Sciatic nerve (tissue), 2 donors: Measurements from ENCODE around the gene PITX2. TPM values are rescaled to one million over a fixed set of nuclear protein-coding genes. Genes with fewer than 3 reads are reported as not detected.

ENCODE experiments used
- ATAC-seq: fragments of 200-7000 bp; cut with Tn5 transposase; one replicate; pipeline ENCODE4 v1.9.1; 2020; ENCODE audit warnings: mild to moderate bottlenecking, moderate library complexity
- DNase-seq: peaks from one replicate; pipeline ENCODE4 v3.0.0-alpha.2; 2020; ENCODE audit warnings: low spot score
- intact Hi-C: fragments of 100-400 bp; cut with DNase I; formaldehyde crosslinking; loops from one replicate; pipeline ENCODE4 v1.14.2; 2022
- total RNA-seq: library from RNA; stranded (reverse); fragmentation: NEBNext Ultra II Directional; extraction: Animal tissue kit (Norgen Biotek cat#: 25700); gene quantifications from one replicate; pipeline ENCODE4 v1.2.1, GENCODE V29; 2021
- donor health status: DM: no; HTN: no; CAD: no.
- donor health status: DM: no; HTN: no; CAD: no.

The PITX2 gene
- total RNA-seq, 1 donor from 2014 or later: not detected

DNA sequence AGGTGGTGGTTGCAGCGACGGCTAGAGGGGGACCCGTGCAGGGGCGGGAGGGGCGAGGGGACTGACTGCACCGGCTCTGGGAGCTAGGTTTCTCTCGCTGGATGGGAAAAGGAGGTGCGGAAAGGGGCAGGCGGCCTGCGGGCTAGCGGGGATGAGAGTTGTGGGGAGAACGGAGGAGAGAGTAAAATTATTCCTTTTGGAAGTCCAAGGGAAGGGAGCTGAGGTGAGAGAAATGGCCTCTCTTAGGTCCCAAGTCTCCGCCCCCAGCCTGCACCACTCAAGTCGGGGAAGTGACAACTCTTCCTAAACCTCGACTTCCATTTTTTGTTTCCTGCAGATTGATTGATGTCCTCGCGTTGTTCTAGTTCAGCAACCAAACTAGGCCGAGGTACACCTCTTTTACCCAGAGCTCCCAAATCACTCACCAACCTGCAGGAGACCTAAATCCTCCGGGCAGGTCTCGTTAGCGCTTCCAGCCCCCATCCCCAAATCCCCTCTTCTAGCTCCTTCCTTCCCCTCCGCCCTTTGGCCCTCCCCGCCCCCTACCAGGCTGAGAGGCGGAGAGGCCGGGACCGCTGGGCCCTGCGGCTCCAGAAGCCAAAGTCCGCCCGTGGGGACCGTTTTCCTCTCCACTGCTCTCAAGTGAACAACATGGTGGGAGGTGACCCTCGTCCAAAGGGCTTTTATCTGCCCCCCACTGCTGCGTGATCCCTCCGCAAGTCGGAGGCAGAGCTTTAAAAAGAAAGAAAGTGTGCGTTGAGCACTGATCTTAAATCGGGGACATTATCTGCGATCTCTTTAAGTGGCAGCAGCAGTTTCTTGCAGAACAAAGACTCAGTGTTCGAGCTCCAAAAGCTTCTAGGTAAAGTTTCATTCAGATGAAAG lies 7.3 kb downstream of the PITX2 start:
- intact Hi-C loops: no loop called here
- DNase-seq (no peak), ATAC-seq (no peak)

GRCh38 chr4:110614976-110615352 lies 7.9 kb downstream of the PITX2 start:
- DNase-seq (no peak), ATAC-seq (no peak)
- intact Hi-C loops: no loop called here

- DNase-seq: no peak
- no peak for ATAC-seq
- intact Hi-C loops: no loop called here
Measured at GRCh38 chr4:110614173-110614963, 8.5 kb downstream of the PITX2 start.

DNA sequence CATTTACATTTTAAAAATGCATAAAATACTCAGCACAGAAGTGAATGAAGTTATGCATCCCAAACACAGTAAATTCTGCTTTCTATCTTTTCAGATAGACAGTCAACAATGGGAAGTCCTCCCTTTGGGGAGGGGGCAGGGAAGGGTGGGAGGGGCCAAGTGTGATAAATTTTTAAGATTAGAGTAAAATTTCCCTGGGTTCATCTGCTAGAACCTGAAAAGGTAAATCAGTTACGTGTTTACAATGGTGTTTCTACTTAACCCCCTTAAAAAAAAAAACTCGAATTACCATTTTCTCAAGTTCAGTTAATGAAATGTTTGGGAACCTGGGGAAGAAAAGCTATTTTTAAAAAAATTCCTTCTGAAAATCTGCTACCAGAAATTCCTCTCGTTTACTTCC lies 9.1 kb downstream of the PITX2 start:
- ATAC-seq (no peak), DNase-seq (no peak)
- intact Hi-C loops: no loop called here

DNA sequence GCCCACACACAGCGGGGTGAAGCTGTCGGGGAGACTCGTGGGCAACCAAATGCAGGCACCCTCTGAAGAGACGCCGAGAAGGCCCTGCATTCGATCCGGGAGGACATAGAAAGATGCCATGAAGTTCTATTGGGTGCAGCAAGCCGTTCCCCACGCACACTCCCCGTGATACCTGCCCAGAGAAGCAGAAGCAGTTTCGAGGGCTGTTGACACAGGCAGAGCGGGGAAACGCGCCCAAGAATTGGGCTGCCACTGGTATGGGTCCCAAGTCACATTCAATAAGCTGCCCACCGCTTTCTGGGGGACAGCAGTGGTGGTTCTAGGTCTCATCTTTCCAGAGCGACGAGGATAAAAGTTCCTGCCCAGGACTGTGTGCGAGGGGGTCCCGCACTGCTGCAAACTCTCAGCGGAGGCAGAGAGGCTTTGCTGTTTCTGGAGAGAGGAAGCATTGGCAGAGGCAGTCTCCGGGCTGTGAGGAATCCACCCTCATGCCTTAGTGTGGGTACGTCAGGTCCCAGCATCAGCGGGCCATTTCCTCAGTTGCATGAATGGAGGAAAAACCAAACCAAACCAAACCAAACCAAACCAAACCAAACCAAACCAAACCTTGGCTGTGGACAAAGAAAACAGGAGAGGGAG lies 10.1 kb downstream of the PITX2 start:
- DNase-seq (no peak), ATAC-seq (no peak)
- intact Hi-C loops: no loop called here

DNA sequence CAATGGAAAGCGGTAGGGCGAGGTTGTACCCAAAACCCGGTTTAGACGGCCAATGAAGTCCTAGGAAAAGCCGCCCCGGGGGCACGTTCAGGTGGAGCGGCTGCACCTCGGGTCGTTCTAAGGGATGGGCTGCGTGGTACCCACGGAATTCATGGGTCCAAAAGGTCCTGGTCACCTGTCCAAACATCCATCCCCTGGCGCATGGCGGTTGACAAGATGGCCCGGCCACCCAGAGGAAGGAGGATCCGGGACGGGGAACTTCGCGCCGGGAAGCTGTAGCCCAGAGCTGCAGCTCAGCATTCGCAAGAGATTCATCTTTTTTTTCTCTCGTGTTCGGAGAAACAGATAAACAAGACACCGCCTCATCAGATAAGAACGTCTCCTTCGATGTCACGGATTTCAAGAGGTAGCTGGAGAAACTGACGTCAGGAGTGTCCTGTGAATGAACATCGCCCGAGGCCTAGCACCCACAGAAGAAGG lies 10.9 kb downstream of the PITX2 start:
- no peak for DNase-seq
- intact Hi-C loops: no loop called here
- no peak for ATAC-seq

GRCh38 chr4:110610940-110611831 lies 11.7 kb downstream of the PITX2 start:
- intact Hi-C loops: no loop called here
- no peak for DNase-seq
- no peak for ATAC-seq

DNA sequence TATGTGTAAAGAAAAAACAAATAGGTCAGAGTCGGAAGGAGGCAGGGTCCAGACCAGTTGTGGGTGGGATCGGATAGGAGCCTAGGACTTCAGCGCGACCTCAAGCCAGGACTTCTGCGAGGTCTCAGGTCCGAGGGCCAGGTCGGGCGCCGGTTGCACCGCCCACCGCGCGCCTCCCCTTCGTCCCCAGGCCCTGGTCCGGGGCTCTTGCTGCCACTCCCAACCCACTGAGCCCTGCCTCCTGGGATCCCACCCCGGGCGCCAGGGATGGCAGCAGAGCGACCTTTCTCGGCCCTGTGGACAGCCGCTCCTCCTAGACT lies 12.3 kb downstream of the PITX2 start:
- ATAC-seq (no peak), DNase-seq (no peak)
- intact Hi-C loops: no loop called here

DNA sequence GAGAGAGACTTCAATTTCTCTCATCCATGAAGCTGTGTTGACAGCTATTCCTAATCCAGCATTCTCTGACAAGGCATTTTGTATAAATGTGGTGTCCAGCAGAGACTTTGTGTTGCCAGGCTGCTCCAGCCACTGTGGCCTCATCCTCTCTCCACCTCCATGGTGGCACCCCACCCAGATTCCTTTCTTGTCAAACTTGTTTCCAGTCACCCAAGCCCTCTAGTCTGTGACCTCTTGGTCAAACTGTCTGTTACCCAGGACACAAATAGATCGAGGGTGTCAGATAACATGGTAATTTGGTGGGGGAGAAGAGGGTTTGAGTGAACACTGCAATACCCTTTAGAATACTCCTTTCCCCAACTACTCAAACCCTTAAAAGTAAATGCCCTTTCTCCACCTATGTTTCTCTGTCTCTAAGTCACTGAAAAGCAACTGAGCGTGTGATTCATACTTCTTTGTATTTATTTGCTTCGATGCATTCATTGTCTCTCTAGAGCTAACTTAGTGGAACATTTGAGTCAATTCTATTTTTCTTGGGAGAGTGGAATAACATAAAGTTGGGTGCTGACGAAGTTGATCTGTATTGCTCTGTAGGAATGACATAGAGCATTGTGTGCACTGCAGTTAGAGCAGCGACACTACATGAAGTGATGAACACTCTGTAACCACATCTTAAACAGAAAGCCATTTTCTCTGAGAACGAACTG lies 13.7 kb downstream of the PITX2 start:
- no peak for ATAC-seq
- no peak for DNase-seq
- intact Hi-C loops: no loop called here

DNA sequence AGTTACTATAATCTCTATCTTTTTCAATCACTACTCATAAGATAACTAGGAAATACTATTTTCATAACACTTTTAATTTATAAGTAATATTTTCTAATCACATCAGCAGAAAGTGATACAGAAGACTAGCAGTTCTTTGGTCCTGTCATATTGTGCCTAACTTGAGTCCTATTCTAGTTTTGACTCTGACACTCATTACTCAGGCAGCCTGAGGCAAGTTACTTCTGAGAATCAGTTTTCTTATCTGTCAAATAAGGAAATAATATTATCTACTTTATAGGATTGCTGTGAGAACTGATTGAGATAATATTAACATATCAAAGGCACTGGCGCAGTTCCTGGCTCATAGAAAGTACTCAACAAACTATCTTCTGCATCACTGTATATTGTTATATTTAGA lies 17.8 kb downstream of the PITX2 start:
- DNase-seq (no peak), ATAC-seq (no peak)
- intact Hi-C loops: no loop called here

- intact Hi-C loops: no loop called here
- no peak for ATAC-seq
Measured at GRCh38 chr4:110602061-110602460, 20.8 kb downstream of the PITX2 start.

DNA sequence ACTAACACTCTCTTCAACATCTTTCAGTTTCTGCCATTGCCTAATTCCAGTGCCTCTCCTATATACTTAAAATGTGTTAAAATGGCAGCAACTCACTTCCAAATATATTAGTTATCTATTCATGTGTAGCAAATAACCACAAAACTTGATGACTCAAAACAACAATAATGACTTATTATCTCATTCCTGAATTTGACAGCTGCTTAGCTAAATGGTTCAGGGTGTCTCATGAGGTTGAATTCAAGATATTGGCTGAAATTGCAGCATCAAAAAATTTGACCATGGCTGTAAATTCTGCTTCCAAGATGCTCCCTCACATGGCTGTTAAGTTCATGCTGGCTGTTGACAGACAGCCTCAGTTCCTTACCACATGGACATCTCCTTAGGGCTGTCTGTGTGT lies 25.3 kb downstream of the PITX2 start:
- ATAC-seq (no peak), DNase-seq (no peak)
- intact Hi-C loops: no loop called here

More at GRCh38 chr4:110602061-110602460, 20.8 kb downstream of the PITX2 start:
- DNase-seq: no peak

DNA sequence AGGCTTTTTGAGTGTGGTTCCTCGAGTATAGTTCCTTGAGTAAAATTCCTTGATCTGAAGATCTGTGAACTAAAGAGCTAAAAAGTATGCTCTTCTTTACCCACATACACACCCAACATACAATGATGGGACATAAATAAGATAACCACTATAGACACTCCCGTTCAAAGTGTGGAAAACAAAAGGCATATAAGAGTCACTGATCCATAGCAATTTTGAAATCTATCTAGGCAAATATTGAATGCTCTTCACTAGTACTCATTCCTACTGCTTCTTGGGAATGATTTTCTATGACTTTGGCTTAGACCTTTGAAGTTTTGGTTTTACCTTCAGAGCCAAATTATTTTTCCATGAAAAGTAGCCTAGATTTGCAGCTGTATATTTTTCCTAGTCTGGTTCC lies 26.4 kb downstream of the PITX2 start:
- DNase-seq (no peak), ATAC-seq (no peak)
- intact Hi-C loops: no loop called here

GRCh38 chr4:110595583-110595982 lies 27.3 kb downstream of the PITX2 start:
- no peak for DNase-seq
- intact Hi-C loops: no loop called here
- no peak for ATAC-seq

DNA sequence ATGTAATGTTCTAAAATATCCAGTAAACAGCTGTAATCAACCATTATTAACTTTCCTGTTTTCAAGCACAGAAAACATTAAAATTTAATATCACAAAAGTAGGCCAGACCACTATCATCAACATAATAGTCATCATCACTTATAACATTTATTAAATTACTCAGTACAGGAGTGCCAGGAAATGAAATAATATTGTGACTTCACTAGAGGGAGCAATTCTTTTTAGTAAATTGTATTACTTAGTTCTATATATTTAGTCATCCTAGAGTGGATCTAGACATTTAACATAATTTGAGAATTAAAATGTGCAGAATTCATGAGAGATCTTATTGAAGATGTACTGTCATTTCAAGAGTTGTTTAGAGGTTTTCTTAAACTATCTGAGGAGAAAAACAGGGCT lies 33.6 kb downstream of the PITX2 start:
- intact Hi-C loops: no loop called here
- ATAC-seq: no peak
- no peak for DNase-seq

- intact Hi-C loops: no loop called here
- DNase-seq: no peak
- no peak for ATAC-seq
Measured at GRCh38 chr4:110587666-110588285, 35.1 kb downstream of the PITX2 start.

DNA sequence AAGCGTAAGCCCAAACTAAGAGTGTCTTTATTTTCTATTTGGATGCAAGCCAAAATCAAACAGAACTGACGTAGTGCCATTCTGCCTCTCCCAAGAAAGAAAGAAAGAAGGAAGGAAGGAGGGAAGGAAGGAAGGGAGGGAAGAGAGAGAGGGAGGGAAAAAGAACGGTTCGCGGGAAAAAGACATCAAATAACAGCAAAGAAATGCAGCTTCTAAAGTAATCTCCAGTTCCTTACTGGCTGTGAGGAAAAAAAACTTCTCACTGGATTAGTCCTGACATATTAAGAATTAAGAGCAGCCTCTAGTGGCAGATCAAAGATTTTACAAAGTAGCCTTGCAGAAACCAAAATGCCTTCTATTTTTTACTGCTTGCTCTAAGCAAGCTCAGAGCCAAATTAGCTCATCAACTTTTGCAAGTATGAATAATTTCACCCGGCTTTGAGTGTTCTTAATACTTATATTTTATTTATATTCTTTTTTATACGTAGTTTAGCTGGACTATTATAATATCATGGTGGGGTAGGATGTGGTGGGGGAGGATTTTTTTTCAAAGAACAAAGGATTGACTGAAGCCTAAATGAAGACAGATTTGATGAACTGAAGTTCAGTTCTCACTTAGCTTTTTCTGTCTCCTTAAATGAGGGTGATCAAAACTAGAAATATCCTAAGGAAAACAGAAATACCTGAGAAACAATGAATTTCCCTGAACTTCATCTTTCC lies 36.6 kb downstream of the PITX2 start:
- DNase-seq (no peak), ATAC-seq (no peak)
- intact Hi-C loops: no loop called here
